IPS-NIHi11 (cell line): ENCODE data around the gene MAP4K5.
"Not testable (repeated sequence)": the region's sequence is repeated elsewhere in the genome, so short reads cannot be mapped to it uniquely, and the experiment has no call there.

Source experiments
- DNase-seq: peaks from one replicate; pipeline ENCODE4 v3.0.0; 2012; ENCODE audit warnings: mixed read lengths, low spot score

Gene MAP4K5

GRCh38 chr14:50532502-50533240 lies at the start of gene MAP4K5:
Gene MAP4K5 (minus strand): TSS chr14:50532569. CDS start chr14:50532049, 520 bp downstream.
- DNase-seq = peak; percentile 94

GRCh38 chr14:50578433-50578832 lies 46.1 kb upstream of the MAP4K5 start:
- no peak for DNase-seq

GRCh38 chr14:50577982-50578381 lies 45.6 kb upstream of the MAP4K5 start:
- no peak for DNase-seq

- no peak for DNase-seq
These were observed 43.4 kb upstream of the MAP4K5 start for GRCh38 chr14:50575769-50576168.

GRCh38 chr14:50573862-50574261 lies 41.5 kb upstream of the MAP4K5 start:
- DNase-seq = no peak

- no peak for DNase-seq
These were observed 37.4 kb upstream of the MAP4K5 start for GRCh38 chr14:50569714-50570274.

- DNase-seq = no peak
These were observed 30.5 kb upstream of the MAP4K5 start for GRCh38 chr14:50562841-50563240.

- DNase-seq = peak; percentile 46
These were observed 28.5 kb upstream of the MAP4K5 start for GRCh38 chr14:50560931-50561285.

GRCh38 chr14:50559990-50560930 lies 27.9 kb upstream of the MAP4K5 start, which contains the start of gene ATL1:
Gene ATL1 (plus strand): TSS chr14:50560145. CDS start chr14:50560266, 121 bp downstream.
- peak; percentile 87 for DNase-seq

- DNase-seq = not testable (repeated sequence)
These were observed 20.4 kb upstream of the MAP4K5 start for GRCh38 chr14:50552796-50553195.

- no peak for DNase-seq
These were observed 19.5 kb upstream of the MAP4K5 start for GRCh38 chr14:50551877-50552276.

- no peak for DNase-seq
These were observed 17.9 kb upstream of the MAP4K5 start for GRCh38 chr14:50550294-50550693.

- no peak for DNase-seq
These were observed 13.2 kb upstream of the MAP4K5 start for GRCh38 chr14:50545618-50546017.

- no peak for DNase-seq
These were observed 12.5 kb upstream of the MAP4K5 start for GRCh38 chr14:50544911-50545310.

GRCh38 chr14:50542941-50543418 lies 10.6 kb upstream of the MAP4K5 start:
- DNase-seq = peak; percentile 48

GRCh38 chr14:50541159-50541567 lies 8.8 kb upstream of the MAP4K5 start:
- no peak for DNase-seq

- no peak for DNase-seq
These were observed 6.7 kb upstream of the MAP4K5 start for GRCh38 chr14:50539051-50539450.

- not testable (repeated sequence) for DNase-seq
These were observed 5.7 kb upstream of the MAP4K5 start for GRCh38 chr14:50538034-50538433.

- DNase-seq = no peak
These were observed 2.6 kb upstream of the MAP4K5 start for GRCh38 chr14:50534997-50535396.

GRCh38 chr14:50534416-50534815 lies 2.0 kb upstream of the MAP4K5 start:
- DNase-seq = no peak

GRCh38 chr14:50533806-50534205 lies 1.4 kb upstream of the MAP4K5 start:
- no peak for DNase-seq

GRCh38 chr14:50533241-50533705 lies 904 bp upstream of the MAP4K5 start:
- DNase-seq = no peak
